Activated CD8-positive, alpha-beta memory T cell treated with anti-CD3 and anti-CD28 coated beads, Interleukin-2, amount 50 U/mL, for 24 hours (primary cell): ENCODE results near the gene ZNF207.
"Not testable (repeated sequence)": the region's sequence is repeated elsewhere in the genome, so short reads cannot be mapped to it uniquely, and the experiment has no call there.

ENCODE experiments used
- DNase-seq: peaks from one replicate; pipeline ENCODE4 v3.0.0-alpha.2; 2020; ENCODE audit errors: extremely low read depth

The ZNF207 gene

GRCh38 chr17:32388128-32388527 lies 38.2 kb downstream of the ZNF207 start:
- not testable (repeated sequence) for DNase-seq

- no peak for DNase-seq
Observed at GRCh38 chr17:32388613-32389459, 38.9 kb downstream of the ZNF207 start.

GRCh38 chr17:32393904-32394303 lies 43.9 kb downstream of the ZNF207 start:
- no peak for DNase-seq

GRCh38 chr17:32396343-32396742 lies 46.4 kb downstream of the ZNF207 start:
- no peak for DNase-seq

- DNase-seq: no peak
Observed at GRCh38 chr17:32398946-32399345, 49.0 kb downstream of the ZNF207 start.

- not testable (repeated sequence) for DNase-seq
Observed at GRCh38 chr17:32410085-32410484, 60.1 kb downstream of the ZNF207 start.

GRCh38 chr17:32426894-32427293 lies 76.9 kb downstream of the ZNF207 start:
- DNase-seq: no peak

- DNase-seq: no peak
Observed at GRCh38 chr17:32429598-32429997, 79.6 kb downstream of the ZNF207 start.
